GM23248 (cell line): ENCODE results near the gene KCND2. TPM values are rescaled to one million over a fixed set of nuclear protein-coding genes. Genes with fewer than 3 reads are reported as not detected.

Source experiments
- DNase-seq: peaks from one replicate; pipeline ENCODE4 v3.0.0-alpha.2; 2015
- H2AFZ ChIP-seq: fragments of 200-600 bp; sonication (generic); 2 replicates; pipeline ENCODE4 v1.6.1; 2016; ENCODE audit warnings: antibody characterized with exemption
- H3F3A ChIP-seq: fragments of 200-600 bp; sonication (generic); 2 replicates; pipeline ENCODE4 v1.6.1; 2016; ENCODE audit warnings: mild to moderate bottlenecking, antibody characterized with exemption, mixed run types; ENCODE audit not compliant: insufficient read depth
- H3K27ac ChIP-seq: fragments of 200-600 bp; sonication (generic); 2 replicates; pipeline ENCODE4 v1.5.1; 2016; ENCODE audit warnings: mild to moderate bottlenecking
- H3K27me3 ChIP-seq: fragments of 200-600 bp; sonication (generic); replicated peaks from 2 replicates; pipeline ENCODE4 v1.6.1; 2016; ENCODE audit warnings: mild to moderate bottlenecking; ENCODE audit not compliant: insufficient read depth
- H3K36me3 ChIP-seq: fragments of 200-600 bp; sonication (generic); 2 replicates; pipeline ENCODE4 v1.6.1; 2016; ENCODE audit warnings: low read depth, mild to moderate bottlenecking
- H3K4me1 ChIP-seq: fragments of 200-600 bp; sonication (generic); 2 replicates; pipeline ENCODE4 v1.6.1; 2016; ENCODE audit warnings: mild to moderate bottlenecking; ENCODE audit not compliant: insufficient read depth
- H3K4me2 ChIP-seq: fragments of 200-600 bp; sonication (generic); one replicate; pipeline ENCODE4 v1.6.1; 2016; ENCODE audit warnings: mild to moderate bottlenecking; ENCODE audit not compliant: unreplicated experiment
- H3K4me3 ChIP-seq: fragments of 200-600 bp; sonication (generic); 2 replicates; pipeline ENCODE4 v1.5.1; 2016; ENCODE audit warnings: mild to moderate bottlenecking
- H3K79me2 ChIP-seq: fragments of 200-600 bp; sonication (generic); 2 replicates; pipeline ENCODE4 v1.6.1; 2016; ENCODE audit warnings: mild to moderate bottlenecking; ENCODE audit not compliant: insufficient read depth
- H3K9ac ChIP-seq: fragments of 200-600 bp; sonication (generic); 2 replicates; pipeline ENCODE4 v1.6.1; 2016; ENCODE audit warnings: mild to moderate bottlenecking
- H3K9me2 ChIP-seq: fragments of 200-600 bp; sonication (generic); 2 replicates; pipeline ENCODE4 v1.6.1; 2016; ENCODE audit warnings: mixed run types, mild to moderate bottlenecking, moderate library complexity; ENCODE audit not compliant: insufficient read depth
- H3K9me3 ChIP-seq: fragments of 200-600 bp; sonication (generic); one replicate; pipeline ENCODE4 v1.6.1; 2017; ENCODE audit warnings: low read depth
- H4K20me1 ChIP-seq: fragments of 200-600 bp; sonication (generic); 2 replicates; pipeline ENCODE4 v1.6.0; 2016; ENCODE audit not compliant: insufficient read depth
- EZH2 ChIP-seq: fragments of 200-600 bp; sonication (generic); IDR thresholded peaks from 2 replicates; pipeline ENCODE4 v1.6.1; 2018; ENCODE audit warnings: antibody characterized with exemption, mild to moderate bottlenecking; ENCODE audit not compliant: insufficient read depth, poor library complexity, severe bottlenecking
- EZH2phosphoT487 ChIP-seq: fragments of 200-600 bp; sonication (generic); IDR thresholded peaks from 2 replicates; pipeline ENCODE4 v1.6.1; 2018; ENCODE audit warnings: antibody characterized with exemption, moderate library complexity, mild to moderate bottlenecking, low read depth; ENCODE audit not compliant: insufficient read depth
- WGBS, 2 experiments: methylation state at CpG; one replicate each; pipeline ENCODE4 v1.1.6; 2015 to 2017; ENCODE audit warnings: low lambda C conversion rate in 2 of 2, low coverage in 1 of 2; ENCODE audit errors: missing lambda C conversion rate in 2 of 2; 5-methylcytosine and 5-hydroxymethylcytosine counted together
- in situ Hi-C: fragments of 300-500 bp; cut with MboI; formaldehyde crosslinking; loops from 2 replicates; pipeline ENCODE4 v1.15.0; 2020
- polyA plus RNA-seq: library from polyadenylated mRNA; unstranded; fragments of >200 nt; fragmentation: Nextera tagmentation; extraction: Ambion mirVana; gene quantifications from 2 replicates; pipeline ENCODE4 v1.2.1, GENCODE V29; 2016
- total RNA-seq: library from RNA; depleted of rRNA; stranded (reverse); fragments of >200 nt; shearing (Covaris generic); gene quantifications from 2 replicates; pipeline ENCODE4 v1.2.3, GENCODE V29; 2014

Gene KCND2
- total and polyA plus RNA-seq, 2 experiments from 2014 or later = 0.35 to 1.5 TPM

DNA sequence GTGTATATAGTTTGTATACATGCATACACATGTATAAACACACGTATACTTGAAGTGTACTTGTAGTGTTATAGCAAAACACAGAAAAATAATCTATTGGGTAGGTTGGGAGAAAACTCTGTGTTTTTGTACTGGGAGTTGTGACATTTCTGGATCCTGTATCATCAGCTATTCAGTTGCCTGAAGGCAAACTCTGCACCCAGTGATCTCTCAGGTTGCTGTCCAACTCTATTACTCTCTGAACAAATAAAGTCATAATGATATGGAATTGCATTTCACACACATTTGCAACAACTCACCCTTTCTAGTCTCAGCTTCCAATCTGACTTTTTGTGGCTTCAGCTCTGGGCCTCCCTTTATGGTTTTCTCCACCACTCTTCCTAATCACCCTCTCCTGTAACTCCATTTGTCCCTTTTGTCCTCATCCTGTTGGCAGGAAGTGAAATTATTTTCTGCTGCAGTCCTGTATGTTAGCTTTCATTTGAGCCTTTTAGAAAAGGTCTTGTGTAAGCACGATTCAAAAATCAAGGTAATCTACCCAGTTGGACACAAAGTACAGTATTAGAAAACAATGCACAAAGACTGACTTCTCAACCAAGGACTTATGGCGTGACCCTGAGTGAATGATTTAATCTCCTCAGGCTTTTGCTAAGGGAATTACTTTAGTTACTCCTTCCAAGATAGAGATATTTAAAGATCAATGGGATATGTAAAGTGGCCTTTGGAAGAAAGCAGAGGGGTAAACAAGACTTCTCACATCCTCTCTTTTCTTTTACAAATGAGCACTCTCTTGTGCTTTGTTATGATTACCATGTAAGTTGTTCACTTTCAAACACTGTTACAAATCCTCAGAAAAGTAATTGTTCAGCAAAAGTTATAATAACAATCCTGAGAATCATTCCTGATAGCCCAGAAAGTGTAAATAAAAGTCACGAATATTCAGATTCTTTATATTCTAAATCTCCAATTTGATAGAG lies 249.1 kb downstream of the KCND2 start:
- peak; percentile 9 for DNase-seq
- H3K36me3 ChIP-seq = no peaks in the 10 kb centered on the region
- H3K27me3 ChIP-seq = no peaks in the 10 kb centered on the region
- in situ Hi-C loops = no loop called here
- H3K4me1 ChIP-seq = no peaks in the 10 kb centered on the region
- no peak overlapping the region for H3K4me2 ChIP-seq
- no peak overlapping the region for H3K4me3 ChIP-seq
- H2AFZ ChIP-seq = no peak overlapping the region
- no peak overlapping the region for H3K27ac ChIP-seq
- TF ChIP-seq EZH2 = no peak
- no peak for TF ChIP-seq EZH2phosphoT487
- no peaks in the 10 kb centered on the region for H4K20me1 ChIP-seq
- H3K79me2 ChIP-seq = no peaks in the 10 kb centered on the region
- WGBS, 2 experiments = 31 to 39% methylated on average over 4 of the region's 4 CpGs
- no peaks in the 10 kb centered on the region for H3F3A ChIP-seq
- H3K9me3 ChIP-seq = no peaks in the 10 kb centered on the region
- no peak overlapping the region for H3K9ac ChIP-seq
- H3K9me2 ChIP-seq = no peaks in the 10 kb centered on the region

DNA sequence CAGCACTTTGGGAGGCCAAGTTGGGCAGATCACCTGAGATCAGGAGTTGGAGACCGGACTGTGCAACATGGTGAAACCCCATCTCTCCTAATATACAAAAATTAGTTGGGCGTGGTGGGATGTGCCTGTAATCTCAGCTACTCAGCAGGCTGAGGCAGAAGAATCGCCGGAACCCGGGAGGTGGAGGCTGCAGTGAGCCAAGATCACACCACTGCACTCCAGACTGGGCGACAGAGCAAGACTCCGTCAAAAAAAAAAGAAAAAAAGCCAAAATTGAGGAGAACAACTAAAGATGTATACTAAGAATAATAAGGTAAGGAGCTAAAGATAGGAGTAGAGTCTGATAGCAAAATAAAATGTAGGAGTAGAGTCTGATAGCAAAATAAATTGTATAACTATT lies 251.0 kb downstream of the KCND2 start:
- no peak for TF ChIP-seq EZH2
- TF ChIP-seq EZH2phosphoT487 = no peak
- WGBS, 2 experiments = 58 to 64% methylated on average over 7 of the region's 7 CpGs

DNA sequence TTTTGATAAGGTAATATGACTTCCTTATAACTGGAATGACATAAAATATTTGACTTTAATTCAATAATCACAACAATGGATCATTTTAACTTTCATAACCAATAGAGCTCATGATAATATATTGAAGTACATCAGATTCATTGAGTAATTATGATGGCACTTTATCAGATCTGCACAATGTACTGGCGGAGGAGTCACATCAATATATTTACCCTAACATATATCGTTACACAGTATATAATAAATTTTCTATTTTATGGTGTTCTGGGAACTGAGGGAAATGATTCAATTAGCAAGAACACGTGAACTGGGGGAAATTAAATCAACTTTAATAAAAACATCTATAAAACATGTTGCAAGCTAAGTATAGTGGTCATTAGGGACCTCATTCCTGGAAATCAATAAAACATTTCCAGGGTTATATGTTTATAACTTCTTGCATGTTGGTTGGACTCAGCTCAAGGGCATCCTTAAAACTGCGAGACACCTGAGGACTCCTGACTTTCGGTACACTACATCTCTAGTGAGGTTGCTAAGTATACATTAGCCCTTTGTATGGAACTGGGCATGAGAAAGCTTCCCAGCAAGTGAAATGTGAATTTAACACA lies 254.0 kb downstream of the KCND2 start:
- H3K79me2 ChIP-seq = no peaks in the 10 kb centered on the region
- H3K9me3 ChIP-seq = no peaks in the 10 kb centered on the region
- no peak overlapping the region for H3K9ac ChIP-seq
- no peaks in the 10 kb centered on the region for H3K27me3 ChIP-seq
- in situ Hi-C loops = no loop called here
- no peaks in the 10 kb centered on the region for H3K36me3 ChIP-seq
- H3K4me2 ChIP-seq = no peak overlapping the region
- DNase-seq = no peak
- no peaks in the 10 kb centered on the region for H3K9me2 ChIP-seq
- 39 to 48% methylated on average over 5 of the region's 5 CpGs for WGBS, 2 experiments
- H3K4me3 ChIP-seq = no peak overlapping the region
- no peak overlapping the region for H3K27ac ChIP-seq
- no peaks in the 10 kb centered on the region for H3F3A ChIP-seq
- H3K4me1 ChIP-seq = no peaks in the 10 kb centered on the region
- no peaks in the 10 kb centered on the region for H4K20me1 ChIP-seq
- TF ChIP-seq EZH2 (no peak), EZH2phosphoT487 (no peak)
- H2AFZ ChIP-seq = no peak overlapping the region

More for the DNA sequence above, 251.0 kb downstream of the KCND2 start:
- Histone ChIP-seq H3K79me2 (no peaks in the 10 kb centered on the region), H3K36me3 (no peaks in the 10 kb centered on the region), H3K9me3 (no peaks in the 10 kb centered on the region), H3K4me2 (no peak overlapping the region), H3K9me2 (no peaks in the 10 kb centered on the region), H3K9ac (no peak overlapping the region), H3K27me3 (no peaks in the 10 kb centered on the region), H3F3A (no peaks in the 10 kb centered on the region), H3K4me1 (no peaks in the 10 kb centered on the region), H2AFZ (no peak overlapping the region), H4K20me1 (no peaks in the 10 kb centered on the region), H3K27ac (no peak overlapping the region), H3K4me3 (no peak overlapping the region)
- no peak for DNase-seq
- in situ Hi-C loops = no loop called here

DNA sequence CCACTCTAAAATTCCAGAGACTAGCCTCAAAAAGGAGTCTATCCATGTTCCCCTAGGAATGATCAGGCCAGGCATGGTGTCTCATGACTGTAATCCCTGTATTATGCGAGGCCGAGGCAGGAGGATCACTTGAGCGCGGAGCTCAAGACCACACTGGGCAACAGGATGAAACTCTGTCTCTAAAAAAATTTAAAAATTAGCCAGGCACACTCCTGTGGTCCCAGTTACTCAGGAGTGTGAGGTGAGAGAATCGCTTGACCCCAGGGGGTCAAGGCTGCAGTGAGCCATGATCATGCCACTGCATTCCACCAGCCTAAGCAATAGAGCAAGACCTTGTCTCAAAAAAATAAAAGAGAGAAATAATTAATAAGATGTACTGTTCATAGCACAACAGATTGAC lies 256.8 kb downstream of the KCND2 start:
- Histone ChIP-seq H3K9me2 (no peaks in the 10 kb centered on the region), H3F3A (no peaks in the 10 kb centered on the region), H3K27ac (no peak overlapping the region), H3K36me3 (no peaks in the 10 kb centered on the region), H3K9ac (no peak overlapping the region), H3K4me3 (no peak overlapping the region), H3K9me3 (no peaks in the 10 kb centered on the region), H3K79me2 (no peaks in the 10 kb centered on the region), H4K20me1 (no peaks in the 10 kb centered on the region), H3K27me3 (no peaks in the 10 kb centered on the region), H3K4me1 (no peaks in the 10 kb centered on the region), H2AFZ (no peak overlapping the region), H3K4me2 (no peak overlapping the region)
- WGBS, 2 experiments = 52 to 58% methylated on average over 5 of the region's 5 CpGs
- TF ChIP-seq EZH2 (no peak), EZH2phosphoT487 (no peak)
- in situ Hi-C loops = no loop called here
- no peak for DNase-seq
